ENCODE data around the gene RGS10.

GRCh38 chr10:119526621-119527592 lies 15.6 kb downstream of the RGS10 start:
- peak; percentile 14 to 19; a peak in 2 of 4 replicates for TF ChIP-seq CTCF (conservative IDR thresholded peaks at IDR 0.05; ENCODE audit: low read depth in 2 of 2)
- no peak for TF ChIP-seq EZH2 (IDR thresholded peaks at IDR 0.05; ENCODE audit: low read depth, unreplicated experiment)
- TF ChIP-seq EZH2phosphoT487 (IDR thresholded peaks at IDR 0.05; ENCODE audit: unreplicated experiment) = no peak
- no peak for TF ChIP-seq POLR2AphosphoS5 (IDR thresholded peaks at IDR 0.05; ENCODE audit: low read depth)
